A549 (cell line): ENCODE results near the gene TGFBR2.

Experiments used
- CTCF ChIP-seq: fragments of >200 bp; sonication (Bioruptor Twin); formaldehyde crosslinking; IDR thresholded peaks from 3 replicates; pipeline ENCODE4 v1.5.1; 2016
- ELK1 ChIP-seq: fragments of 150-350 bp; IDR thresholded peaks from 2 replicates; pipeline ENCODE4 v1.6.1; 2014; ENCODE audit warnings: low read depth, mild to moderate bottlenecking, low read length
- EP300 ChIP-seq, 2 experiments: fragments of >200 bp; sonication (Bioruptor Twin); formaldehyde crosslinking; IDR thresholded peaks; 2 replicates in 1 of 2; 3 replicates in 1 of 2; pipeline ENCODE4 v1.6.1; 2016 to 2017
- JUNB ChIP-seq: fragments of >200 bp; sonication (Bioruptor Twin); formaldehyde crosslinking; IDR thresholded peaks from 2 replicates; pipeline ENCODE4 v1.6.1; 2016
- SREBF2 ChIP-seq: fragments of 450-650 bp; IDR thresholded peaks from 2 replicates; pipeline ENCODE4 v1.6.1; 2014; ENCODE audit warnings: mild to moderate bottlenecking, moderate library complexity
- USF2 ChIP-seq: fragments of 450-650 bp; IDR thresholded peaks from 2 replicates; pipeline ENCODE4 v1.6.1; 2014; ENCODE audit warnings: antibody characterized with exemption

- TF ChIP-seq CTCF: no peak
- no peak for TF ChIP-seq ELK1
- no peak for TF ChIP-seq SREBF2
- no peak for TF ChIP-seq USF2
- TF ChIP-seq EP300 (IDR thresholded peaks at IDR 0.05): no peak
- TF ChIP-seq JUNB: no peak
Observed at GRCh38 chr3:30691249-30691880, 85.0 kb downstream of the TGFBR2 start.
